8988T (cell line): ENCODE measurements around the gene AJM1.
"Not testable (repeated sequence)": the region's sequence is repeated elsewhere in the genome, so short reads cannot be mapped to it uniquely, and the experiment has no call there.

Source experiments
- DNase-seq: peaks from one replicate; pipeline ENCODE4 v3.0.0; 2011

Gene AJM1

DNA sequence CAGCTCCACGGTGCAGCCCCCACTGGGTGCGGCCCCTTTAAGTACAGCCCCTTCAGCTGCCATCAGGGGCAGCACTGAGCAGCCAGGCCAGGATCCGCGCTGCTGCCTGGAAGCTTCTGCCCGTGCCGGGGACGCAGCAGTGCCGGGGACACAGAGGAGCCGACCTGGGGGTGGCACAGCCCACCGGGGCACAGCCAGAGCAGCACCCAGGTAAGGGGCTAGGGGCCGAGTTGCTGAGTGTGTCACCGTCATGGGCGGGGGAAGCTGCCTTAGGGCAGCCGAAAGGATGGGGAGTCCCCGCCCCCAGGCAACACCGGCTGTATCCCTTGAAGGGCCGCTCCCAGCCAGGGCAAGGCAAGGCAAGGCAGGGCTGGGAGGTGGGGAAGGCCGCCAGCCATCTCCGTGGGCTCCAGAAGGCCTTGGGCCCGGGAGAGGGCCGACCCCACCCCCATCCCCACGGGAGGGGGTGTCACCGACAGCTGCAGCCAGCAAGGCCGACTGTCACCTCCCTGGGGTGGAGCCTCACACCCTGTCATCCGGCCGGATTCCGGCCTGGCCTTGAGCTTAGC lies at the start of gene AJM1:
Gene AJM1, plus strand, starts transcription at position 99 of the 569 bp plus-strand sequence. CDS start 1,937 bp downstream, outside the sequence.
- peak; percentile 96 for DNase-seq

DNA sequence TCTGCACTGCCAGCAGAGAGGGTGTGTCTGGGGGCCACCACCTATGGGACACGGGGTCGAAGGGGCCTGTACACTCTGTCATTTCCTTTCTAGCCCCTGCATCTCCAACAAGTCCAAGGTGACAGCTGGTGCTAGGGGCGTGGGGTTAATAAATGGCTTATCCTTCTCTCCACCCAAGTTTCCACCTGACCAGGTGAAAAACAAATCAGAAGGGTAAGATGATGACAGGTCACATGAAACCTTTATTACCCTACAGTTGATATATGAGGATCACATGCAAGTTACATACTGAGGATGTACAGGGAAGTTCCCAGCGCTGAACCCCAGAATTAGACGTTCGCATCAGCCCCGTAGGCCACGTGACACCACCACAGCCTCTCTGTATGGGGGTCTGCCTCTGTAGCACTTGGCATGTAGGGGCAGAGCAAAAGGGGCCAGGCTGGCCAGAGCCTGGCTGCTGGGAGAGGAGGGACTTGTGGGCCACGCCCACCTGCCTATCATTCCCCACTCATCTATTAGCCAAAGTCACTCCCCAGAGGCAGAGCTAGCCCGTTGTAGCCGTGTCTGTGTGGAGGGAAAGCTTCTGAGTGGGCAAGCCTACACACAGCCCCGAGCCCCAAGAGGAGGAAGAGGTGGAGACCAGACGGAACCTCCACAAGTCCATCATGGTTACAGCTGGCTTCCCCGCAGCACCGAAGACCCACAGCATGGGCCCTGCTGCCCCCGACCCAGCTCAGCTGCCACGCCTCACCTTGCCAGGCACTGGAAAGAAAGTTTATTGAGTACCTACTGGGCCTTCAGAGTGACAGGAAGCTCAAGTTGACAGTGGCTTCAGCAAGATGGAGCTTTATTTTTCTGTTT lies 49.0 kb upstream of the AJM1 start:
- DNase-seq: no peak

DNA sequence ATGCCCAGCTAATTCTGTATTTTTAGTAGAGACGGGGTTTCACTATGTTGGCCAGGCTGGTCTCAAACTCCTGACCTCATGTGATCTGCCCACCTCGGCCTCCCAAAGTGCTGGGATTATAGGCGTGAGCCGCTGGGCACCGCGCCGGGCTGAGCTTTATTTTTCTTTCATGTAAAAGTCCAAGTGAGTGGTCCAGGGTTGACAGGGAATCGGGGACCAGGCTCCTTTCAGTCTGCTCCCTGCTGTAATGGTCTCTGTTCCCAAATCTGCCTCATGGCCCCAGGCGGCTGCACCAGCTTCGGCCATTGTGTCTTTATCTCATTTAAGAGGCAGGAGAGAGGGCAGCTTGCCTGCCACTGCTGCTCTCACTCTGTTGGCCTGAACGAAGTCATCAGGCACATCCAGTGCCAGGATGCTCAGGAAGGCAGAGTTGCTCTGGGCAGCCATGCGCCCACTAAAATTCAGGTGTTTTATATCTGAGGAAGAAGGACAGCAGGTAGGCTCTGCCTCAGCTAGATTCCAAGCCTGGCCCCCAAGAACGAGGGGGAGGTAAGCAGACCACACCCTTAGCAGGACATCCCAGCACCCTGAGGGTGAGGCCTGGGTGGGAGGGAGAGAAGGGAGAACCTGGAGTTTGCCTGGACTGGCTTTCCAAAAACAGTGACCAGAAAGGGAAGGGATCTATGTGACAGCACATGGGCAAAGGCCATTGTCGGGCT lies 47.8 kb upstream of the AJM1 start:
- DNase-seq: no peak

DNA sequence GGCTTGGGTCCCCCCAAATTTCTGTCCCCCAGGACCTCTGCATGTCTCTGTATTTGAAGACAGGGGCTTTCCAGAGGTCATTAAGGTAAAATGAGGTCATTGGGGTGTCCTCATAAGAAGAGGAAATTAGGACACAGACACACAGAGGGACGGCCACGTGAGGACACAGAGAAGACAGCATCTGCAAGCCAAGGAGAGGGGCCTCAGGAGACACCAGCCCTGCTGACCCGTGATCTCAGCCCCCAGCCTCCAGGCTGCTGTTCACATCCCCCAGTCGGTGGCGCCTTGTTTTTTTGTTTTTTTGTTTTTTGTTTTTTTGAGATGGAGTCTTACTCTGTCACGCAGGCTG lies 47.3 kb upstream of the AJM1 start:
- DNase-seq: no peak

DNA sequence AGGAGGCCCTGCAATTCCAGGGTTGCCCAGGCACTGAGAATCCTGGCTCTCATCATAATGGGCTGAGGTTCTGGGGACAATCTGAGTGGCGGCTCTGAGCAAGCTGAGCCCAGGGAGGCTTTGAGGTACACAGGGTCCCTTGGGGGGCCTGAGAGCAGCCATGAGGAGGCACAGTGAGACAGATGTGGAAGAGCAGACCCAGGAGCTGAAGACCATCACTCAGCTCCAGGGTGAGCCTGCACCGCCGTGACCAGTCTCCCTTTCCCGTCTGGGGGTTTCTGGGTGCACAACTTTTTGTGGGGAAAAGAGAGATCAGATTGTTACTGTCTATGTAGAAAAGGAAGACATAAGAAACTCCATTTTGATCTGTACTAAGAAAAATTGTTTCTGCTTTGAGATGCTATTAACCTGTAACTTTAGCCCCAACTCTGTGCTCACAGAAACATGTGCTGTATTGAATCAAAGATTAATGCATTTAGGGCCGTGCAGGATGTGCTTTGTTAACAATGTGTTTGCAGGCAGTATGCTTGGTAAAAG lies 46.0 kb upstream of the AJM1 start, which contains the start of gene CCDC183:
Gene CCDC183, plus strand, starts transcription at position 101 of the 537 bp plus-strand sequence. Its CDS starts 60 bp downstream, at position 161.
- no peak for DNase-seq

DNA sequence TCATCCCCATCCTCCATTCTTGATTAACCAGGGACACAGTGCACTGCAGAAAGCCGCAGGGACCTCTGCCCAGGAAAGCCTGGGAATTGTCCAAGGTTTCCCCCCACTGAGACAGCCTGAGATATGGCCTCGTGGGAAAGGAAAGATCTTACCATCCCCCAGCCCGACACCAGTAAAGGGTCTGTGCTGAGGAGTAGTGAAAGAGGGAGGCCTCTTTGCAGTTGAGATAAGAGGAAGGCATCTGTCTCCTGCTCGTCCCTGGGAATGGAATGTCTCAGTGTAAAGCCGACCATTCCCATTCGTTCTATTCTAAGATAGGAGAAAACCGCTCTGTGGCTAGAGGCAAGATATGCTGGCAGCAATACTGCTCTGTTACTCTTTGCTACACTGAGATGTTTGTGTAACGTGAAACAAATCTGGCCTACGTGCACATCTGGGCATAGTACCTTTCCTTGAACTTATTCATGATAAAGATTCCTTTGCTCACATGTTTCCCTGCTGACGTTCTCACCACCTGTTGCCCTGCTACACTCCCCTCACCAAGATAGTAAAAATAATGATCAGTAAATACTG lies 45.4 kb upstream of the AJM1 start:
- not testable (repeated sequence) for DNase-seq

DNA sequence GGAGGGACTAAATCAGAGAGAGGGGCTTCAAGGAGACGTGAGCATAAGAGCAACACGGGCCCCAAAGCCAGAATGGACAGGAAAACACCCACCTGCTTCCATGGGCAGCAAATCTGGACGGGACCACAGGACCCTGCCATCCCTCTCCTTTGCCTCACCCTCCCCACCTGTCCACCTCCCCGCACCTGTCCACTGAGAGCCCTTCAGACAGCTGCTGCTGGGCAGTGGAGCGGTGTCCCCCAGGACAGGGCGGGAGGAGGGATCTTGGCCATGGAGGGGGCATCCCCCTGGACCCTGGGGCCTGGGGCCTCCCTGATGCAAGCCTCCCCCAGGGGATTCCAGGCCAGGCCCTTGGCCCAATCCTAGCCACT lies 43.6 kb upstream of the AJM1 start:
- DNase-seq: no peak

DNA sequence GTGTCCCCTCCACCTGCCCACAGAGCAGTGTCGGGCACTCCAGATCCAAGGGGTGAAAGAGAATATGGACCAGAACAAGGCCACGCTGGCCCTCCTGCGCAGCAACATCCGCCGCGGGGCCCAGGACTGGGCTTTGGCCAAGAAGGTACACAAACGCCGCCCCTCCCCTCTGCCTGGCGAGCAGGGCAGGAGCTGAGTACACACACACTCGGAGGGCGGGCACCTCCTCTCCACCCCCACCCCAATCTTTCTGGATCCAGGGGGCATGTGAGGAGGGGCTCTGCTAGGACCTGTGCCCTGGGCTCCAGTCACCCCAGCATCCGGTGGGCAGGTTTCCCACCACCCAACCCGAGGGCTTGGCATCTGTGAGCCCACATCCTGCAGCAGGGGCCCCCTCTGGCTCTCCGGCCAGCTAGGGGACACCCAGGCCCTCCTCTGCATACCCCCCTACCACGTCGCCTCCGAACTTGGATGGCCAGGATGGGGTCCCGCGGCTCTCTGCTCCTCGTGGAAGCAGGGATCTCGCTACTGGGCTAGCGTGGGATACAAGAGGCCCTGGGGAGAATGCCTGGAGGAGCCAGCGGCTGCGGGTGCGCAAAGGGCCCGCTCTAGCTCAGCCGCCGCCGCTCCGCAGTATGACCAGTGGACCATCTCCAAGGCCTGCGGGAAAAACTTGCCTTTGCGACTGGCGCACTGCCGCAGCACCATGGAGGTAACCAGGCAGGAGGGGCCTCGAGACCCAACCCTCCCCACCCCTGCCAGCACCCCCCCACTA lies 43.0 kb upstream of the AJM1 start:
- no peak for DNase-seq

DNA sequence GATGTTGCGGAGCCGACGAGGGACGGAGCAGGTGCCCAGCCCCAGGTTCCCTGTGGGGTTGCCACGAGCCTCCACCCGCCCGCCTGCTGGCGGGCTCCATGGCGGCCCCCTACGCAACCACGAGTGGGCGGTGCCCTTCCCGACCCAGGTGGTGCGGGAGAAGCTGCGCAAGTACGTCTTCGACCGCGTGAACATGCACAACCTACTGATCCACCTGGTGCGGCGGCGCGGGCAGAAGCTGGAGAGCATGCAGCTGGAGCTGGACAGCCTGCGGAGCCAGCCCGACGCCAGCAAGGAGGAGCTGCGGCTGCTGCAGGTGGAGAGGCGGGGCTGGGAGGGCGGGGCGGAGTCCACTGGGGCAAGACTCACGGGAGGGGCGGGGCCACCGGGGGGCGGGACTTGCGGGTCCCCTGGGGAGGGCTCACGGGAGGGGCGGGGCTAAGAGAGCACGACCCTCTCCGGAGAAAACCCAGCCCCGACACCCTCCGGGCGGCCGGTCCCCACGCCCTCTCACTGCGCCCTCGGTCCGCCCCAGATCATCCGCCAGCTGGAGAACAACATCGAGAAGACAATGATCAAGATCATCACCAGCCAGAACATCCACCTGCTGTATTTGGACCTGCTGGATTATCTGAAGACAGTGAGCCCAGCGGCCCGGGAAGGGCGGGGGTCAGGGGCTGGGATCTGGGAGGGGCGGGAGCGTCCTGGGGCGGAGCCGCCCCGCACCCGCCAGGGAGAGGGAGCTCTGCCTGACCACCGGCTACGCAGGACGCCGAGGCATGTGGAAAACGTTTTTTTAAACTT lies 42.2 kb upstream of the AJM1 start:
- DNase-seq: peak; percentile 86

DNA sequence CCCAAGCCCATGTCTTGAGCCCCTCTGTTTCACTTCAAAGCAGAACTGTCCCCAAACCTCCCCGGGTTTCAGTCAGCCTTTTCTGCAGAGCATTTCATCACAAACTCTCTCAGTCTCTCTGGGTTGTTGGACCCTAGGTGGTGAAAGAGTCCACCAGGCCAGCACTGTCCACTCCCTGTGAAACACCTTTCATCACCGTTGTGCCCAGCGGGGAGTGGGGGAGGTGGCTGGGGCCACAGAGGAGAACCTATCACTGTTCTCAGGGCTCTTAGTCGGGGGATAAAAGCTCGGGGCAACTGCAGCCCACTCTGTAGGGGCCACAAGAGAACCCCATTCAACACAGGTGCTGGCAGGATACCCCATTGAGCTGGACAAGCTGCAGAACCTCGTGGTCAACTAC lies 40.0 kb upstream of the AJM1 start:
- no peak for DNase-seq

DNA sequence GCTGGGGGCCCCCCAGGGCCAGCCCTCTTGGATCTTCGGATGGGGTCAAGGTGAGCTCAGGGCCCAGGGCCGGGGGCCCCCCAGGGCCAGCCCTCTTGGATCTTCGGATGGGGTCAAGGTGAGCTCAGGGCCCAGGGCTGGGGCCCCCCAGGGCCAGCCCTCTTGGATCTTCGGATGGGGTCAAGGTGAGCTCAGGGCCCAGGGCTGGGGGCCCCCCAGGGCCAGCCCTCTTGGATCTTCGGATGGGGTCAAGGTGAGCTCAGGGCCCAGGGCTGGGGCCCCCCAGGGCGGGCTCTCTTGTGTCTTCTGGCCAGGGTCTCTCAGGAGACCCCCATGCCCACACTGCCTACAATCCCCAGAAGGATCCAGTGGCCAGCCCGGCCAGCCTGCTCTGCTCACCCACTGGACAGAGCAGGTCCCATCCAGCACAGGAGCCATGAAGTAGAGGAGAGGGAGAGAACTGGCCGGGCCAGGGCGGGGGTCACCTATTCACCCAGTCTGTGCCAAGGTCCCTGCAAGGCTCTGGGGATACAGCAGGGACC lies 39.2 kb upstream of the AJM1 start:
- peak; percentile 1 for DNase-seq

DNA sequence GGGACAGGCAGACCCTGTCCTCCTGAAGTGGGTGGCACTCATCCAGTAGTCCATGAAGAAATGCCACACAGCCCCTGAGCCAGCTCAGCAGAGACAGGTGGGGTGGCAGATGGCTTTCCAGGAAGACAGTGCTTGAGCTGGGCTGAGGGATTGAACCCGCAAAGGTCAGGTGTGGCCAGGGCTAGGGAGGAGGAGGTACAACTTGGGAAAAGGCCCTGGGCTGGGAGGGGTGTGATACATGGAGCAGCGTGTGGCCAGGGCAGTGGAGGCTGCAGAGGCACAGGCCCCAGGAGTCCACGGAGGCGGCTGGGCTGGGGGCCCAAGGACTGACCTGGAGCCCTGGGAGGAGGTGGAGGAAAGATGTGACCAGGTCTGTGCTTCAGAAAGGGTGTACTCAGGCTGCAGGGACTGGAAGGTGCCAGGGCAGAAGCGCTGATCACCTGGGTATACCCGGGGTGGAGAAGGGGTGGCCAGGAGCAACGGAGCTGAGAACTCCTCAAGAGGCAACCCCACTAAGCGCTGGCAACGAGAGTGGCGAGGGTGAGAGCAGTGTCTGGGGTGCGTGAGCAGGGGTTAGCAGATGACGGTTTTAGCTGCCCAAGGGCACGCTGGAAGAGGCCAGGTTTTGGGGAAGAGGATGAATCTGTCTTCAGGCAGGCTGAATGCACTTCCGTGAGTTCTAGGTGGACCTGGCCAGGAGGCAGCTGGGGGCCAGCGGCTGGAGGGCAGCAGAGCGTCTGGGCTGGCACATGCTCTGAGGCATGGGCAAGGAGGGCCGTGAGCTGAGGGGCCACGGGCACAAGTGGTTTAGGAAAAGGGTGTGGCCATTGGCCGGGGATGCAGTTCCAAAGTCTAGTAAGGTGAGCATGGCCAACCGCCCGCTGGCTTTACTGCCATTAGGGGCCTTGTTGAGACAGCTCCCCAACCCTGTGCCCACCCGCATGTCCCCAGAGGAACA lies 38.4 kb upstream of the AJM1 start:
- DNase-seq: peak; percentile 17

DNA sequence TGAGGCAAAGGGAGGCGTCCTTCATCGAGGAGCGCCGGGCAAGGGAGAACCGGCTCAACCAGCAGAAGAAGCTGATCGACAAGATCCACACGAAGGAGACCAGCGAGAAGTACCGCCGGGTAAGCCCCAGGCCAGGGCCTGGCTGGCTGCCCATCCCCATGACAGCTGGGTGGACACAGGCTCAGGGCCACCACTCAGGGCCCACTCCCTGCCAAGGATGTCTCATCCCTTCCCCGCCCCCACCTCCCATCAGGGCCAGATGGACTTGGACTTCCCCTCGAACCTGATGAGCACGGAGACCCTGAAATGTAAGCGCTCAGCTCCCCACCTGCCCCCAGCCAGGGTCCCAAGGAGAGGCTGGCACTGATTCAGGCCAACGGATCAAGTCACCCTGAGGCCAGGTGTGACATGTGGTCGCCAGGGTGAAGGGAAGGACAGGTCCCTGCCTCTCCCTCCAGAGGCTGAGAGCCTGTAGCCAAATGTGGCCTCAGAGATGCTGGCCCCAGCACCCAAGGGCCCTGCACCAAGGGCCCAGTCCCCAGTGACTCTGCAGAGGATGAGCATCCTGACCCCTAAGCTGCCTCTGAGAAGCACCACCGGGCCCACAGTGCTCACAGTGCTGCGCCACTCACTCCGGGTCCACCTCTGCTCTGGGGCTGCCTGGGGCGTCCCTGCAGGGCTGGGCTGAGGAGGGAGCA lies 37.6 kb upstream of the AJM1 start:
- DNase-seq: peak; percentile 8

DNA sequence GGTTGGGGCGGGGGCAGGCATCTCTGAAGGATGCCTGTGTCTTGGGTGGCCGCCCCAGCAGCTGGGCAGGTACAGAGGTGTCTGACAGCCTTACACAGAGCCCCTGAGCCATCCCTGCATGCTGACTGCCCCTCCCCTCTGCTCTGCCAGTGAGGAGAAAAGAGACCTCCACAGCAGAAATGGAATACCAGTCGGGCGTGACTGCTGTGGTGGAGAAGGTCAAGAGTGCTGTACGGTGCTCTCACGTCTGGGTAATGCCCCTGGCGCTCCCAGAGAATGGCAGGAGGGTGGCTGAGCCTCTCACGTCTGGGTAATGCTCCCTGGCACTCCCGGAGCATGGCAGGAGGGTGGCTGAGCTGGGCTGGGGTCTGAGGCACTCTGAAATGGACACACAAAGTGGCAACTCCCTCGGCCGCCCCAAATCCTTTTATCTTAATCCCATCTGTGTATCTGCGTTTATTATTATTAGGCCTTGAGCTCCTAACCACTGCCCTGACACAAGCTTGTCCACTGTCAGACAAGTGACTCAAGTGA lies 37.0 kb upstream of the AJM1 start:
- peak; percentile 14 for DNase-seq

DNA sequence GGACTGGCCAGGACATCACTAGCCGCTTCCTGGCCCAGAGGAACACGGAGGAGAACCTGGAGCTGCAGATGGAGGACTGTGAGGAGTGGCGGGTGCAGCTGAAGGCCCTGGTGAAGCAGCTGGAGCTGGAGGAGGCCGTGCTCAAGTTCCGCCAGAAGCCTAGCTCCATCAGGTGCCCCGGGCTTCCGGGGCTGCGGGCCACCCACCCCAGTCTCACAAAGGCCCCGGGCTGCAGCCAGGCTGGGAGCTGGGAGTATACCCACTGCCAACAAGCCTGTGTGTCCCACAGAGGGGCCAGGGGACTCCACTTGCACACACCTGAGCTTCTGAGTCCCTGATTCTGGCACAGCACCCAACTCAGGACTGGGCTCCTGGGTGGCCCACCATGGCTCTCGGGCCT lies 36.2 kb upstream of the AJM1 start:
- DNase-seq: peak; percentile 18

DNA sequence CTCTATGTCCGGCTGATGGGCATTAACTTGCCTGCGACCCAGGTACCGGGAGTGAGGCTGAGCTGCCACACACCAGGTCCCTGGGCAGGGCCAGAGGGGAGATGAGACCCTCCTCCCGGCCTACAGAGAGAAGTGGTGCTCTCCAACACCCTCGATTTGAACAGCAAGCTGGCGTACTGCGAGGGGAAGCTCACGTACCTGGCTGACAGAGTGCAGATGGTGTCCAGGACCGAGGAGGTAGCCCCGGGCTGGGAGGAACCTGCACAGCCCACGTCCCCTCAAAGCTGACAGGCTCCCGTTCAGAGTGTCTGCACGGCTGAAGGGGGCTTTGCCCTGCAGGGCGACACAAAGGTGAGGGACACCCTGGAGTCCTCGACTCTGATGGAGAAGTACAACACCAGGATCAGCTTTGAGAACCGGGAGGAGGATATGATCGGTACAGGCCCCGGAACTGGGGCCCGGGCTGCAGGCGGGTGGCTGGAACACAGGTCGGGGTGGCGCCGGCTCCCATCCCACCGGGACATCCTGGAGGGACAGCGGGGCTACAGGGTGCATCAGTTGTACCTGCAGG lies 35.6 kb upstream of the AJM1 start:
- DNase-seq: no peak

DNA sequence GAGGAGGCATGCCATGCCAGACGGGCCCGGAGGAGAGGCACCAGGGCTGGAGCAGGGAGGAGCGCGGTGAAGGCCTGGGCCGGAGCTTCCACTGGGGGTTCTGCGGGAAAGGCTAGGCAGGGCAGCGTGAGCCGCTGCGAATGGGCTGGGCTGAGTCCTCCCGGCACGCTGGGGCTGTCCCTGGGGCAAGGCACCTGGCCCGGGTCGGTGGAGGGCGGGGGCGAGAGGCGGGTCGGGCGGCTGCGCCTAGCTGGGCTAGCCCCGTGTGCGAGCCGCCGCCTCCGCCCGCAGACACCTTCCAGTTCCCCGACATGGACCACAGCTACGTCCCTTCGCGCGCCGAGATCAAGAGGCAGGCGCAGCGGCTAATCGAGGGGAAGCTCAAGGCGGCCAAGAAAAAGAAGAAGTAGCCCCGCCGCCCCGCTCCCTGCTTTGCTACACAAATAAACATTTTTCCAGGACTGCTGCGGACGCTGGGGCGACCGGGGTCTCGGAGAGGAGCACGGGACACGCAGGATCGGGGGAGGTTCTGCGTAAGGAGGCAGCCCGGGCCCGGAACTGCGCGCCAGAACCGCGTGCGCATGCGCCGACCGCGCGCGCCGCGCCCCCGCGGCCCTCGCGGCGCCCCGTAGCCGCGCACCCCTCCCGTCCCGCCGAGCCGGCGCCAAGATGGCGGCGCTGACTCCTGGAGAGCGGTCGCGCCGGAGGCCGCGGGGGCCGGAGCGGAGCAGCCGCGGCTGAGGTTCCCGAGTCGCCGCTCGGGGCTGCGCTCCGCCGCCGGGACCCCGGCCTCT lies 34.8 kb upstream of the AJM1 start, which contains the start of gene RABL6:
Gene RABL6, plus strand, starts transcription at position 668 of the 794 bp plus-strand sequence. CDS start 249 bp downstream, outside the sequence.
- DNase-seq: peak; percentile 98
